ENCODE results near the gene TPBG. TPM values are rescaled to one million over a fixed set of nuclear protein-coding genes. Genes with fewer than 3 reads are reported as not detected.

TPBG gene
- total RNA-seq, 1 experiment from 2014 or later = 43.0 TPM

- H2AFZ ChIP-seq (ENCODE audit: low read length) = no peak overlapping the region
- H3K4me1 ChIP-seq (ENCODE audit: insufficient read depth, low read length) = peaks cover 33% of the 10 kb centered on the region
- no peak overlapping the region for H3K27ac ChIP-seq (ENCODE audit: low read length)
- peaks cover 3% of the 10 kb centered on the region for H3F3A ChIP-seq (ENCODE audit: low read length, unreplicated experiment)
- POLR2A ChIA-PET (ENCODE audit: unreplicated experiment) = no interaction called here
- intact Hi-C loops (cut with micrococcal nuclease) = loop anchor here (10.0 kb wide), 1 partner anchor 167 kb away; no protein-coding TSS in a partner anchor
- no peak for DNase-seq
- TF ChIP-seq EZH2phosphoT487 (IDR thresholded peaks at IDR 0.05; ENCODE audit: borderline replicate concordance, low read length) (no peak), EZH2 (IDR thresholded peaks at IDR 0.05; ENCODE audit: low read length, unreplicated experiment) (no peak), CTCF (conservative IDR thresholded peaks at IDR 0.05; ENCODE audit: low read depth, low read length) (no peak)
- peak overlapping the region; percentile 41 for H3K4me3 ChIP-seq (ENCODE audit: low read length)
- H3K4me2 ChIP-seq (ENCODE audit: low read length) = peak overlapping the region; percentile 96
- BruUV-seq (replicated peaks) = no TSS peak
- H3K36me3 ChIP-seq (ENCODE audit: low read depth, low read length) = peaks cover 7% of the 10 kb centered on the region; the same call in 1 of the 2 replicates
- H3K79me2 ChIP-seq (ENCODE audit: low read length) = peaks cover 72% of the 10 kb centered on the region
- H3K27me3 ChIP-seq (ENCODE audit: low read length) = no peaks in the 10 kb centered on the region
- no peak overlapping the region for H3K9ac ChIP-seq (ENCODE audit: low read length)
- CTCF ChIA-PET = no interaction called here
- no peaks in the 10 kb centered on the region for H3K9me3 ChIP-seq (ENCODE audit: low read length)
- H3K9me2 ChIP-seq (replicated peaks; ENCODE audit: low read length) = no peaks in the 10 kb centered on the region
- no peak for ATAC-seq
- peaks cover 15% of the 10 kb centered on the region for H4K20me1 ChIP-seq (ENCODE audit: low read length)
Observed at GRCh38 chr6:82367704-82368103, 4.1 kb downstream of the TPBG start.

GRCh38 chr6:82370788-82371187 is 7.2 kb downstream of the TPBG start:
- H3K27me3 ChIP-seq (ENCODE audit: low read length) = no peaks in the 10 kb centered on the region
- no peak for TF ChIP-seq CTCF (conservative IDR thresholded peaks at IDR 0.05; ENCODE audit: low read depth, low read length)
- TF ChIP-seq EZH2 (IDR thresholded peaks at IDR 0.05; ENCODE audit: low read length, unreplicated experiment) = no peak
- no peak for TF ChIP-seq EZH2phosphoT487 (IDR thresholded peaks at IDR 0.05; ENCODE audit: borderline replicate concordance, low read length)
- ATAC-seq (no peak; the same call in 1 of the 2 replicates), DNase-seq (no peak)
- peaks cover 3% of the 10 kb centered on the region for H3F3A ChIP-seq (ENCODE audit: low read length, unreplicated experiment)
- no TSS peak for BruUV-seq (replicated peaks)
- H3K4me2 ChIP-seq (ENCODE audit: low read length) = no peak overlapping the region
- peaks cover 26% of the 10 kb centered on the region for H3K4me1 ChIP-seq (ENCODE audit: insufficient read depth, low read length)
- H4K20me1 ChIP-seq (ENCODE audit: low read length) = peaks cover 13% of the 10 kb centered on the region
- no peak overlapping the region for H3K9ac ChIP-seq (ENCODE audit: low read length)
- H3K4me3 ChIP-seq (ENCODE audit: low read length) = no peak overlapping the region
- no peak overlapping the region for H2AFZ ChIP-seq (ENCODE audit: low read length)
- POLR2A ChIA-PET (ENCODE audit: unreplicated experiment) = interaction anchor here (0.6 to 0.7 kb wide), 2 partner anchors 167 to 170 kb away, joined by 4 to 10 read pairs; no protein-coding TSS in a partner anchor
- intact Hi-C loops (cut with micrococcal nuclease) = loop anchor here (5.0 kb wide), 1 partner anchor 687 kb away; no protein-coding TSS in a partner anchor
- CTCF ChIA-PET = no interaction called here
- peaks cover 5% of the 10 kb centered on the region; the same call in 1 of the 2 replicates for H3K36me3 ChIP-seq (ENCODE audit: low read depth, low read length)
- no peaks in the 10 kb centered on the region for H3K9me2 ChIP-seq (replicated peaks; ENCODE audit: low read length)
- H3K27ac ChIP-seq (ENCODE audit: low read length) = no peak overlapping the region
- peaks cover 53% of the 10 kb centered on the region for H3K79me2 ChIP-seq (ENCODE audit: low read length)
- H3K9me3 ChIP-seq (ENCODE audit: low read length) = no peaks in the 10 kb centered on the region

- Histone ChIP-seq H3F3A (ENCODE audit: low read length, unreplicated experiment) (peaks cover 3% of the 10 kb centered on the region), H3K27ac (ENCODE audit: low read length) (peak overlapping the region; percentile 39), H3K9me2 (replicated peaks; ENCODE audit: low read length) (no peaks in the 10 kb centered on the region), H3K4me1 (ENCODE audit: insufficient read depth, low read length) (peaks cover 17% of the 10 kb centered on the region), H3K36me3 (ENCODE audit: low read depth, low read length) (peaks cover 3% of the 10 kb centered on the region; the same call in 1 of the 2 replicates), H3K9ac (ENCODE audit: low read length) (no peak overlapping the region), H4K20me1 (ENCODE audit: low read length) (0 out of 2 replicates have a peak, but pooled peaks cover 1% of the 10 kb centered on the region), H3K4me2 (ENCODE audit: low read length) (0 out of 2 replicates have a peak overlapping the region, but pooled peaks have one; percentile 8), H3K9me3 (ENCODE audit: low read length) (no peaks in the 10 kb centered on the region), H3K79me2 (ENCODE audit: low read length) (peaks cover 41% of the 10 kb centered on the region), H3K27me3 (ENCODE audit: low read length) (no peaks in the 10 kb centered on the region), H2AFZ (ENCODE audit: low read length) (no peak overlapping the region), H3K4me3 (ENCODE audit: low read length) (no peak overlapping the region)
- CTCF ChIA-PET = no interaction called here
- intact Hi-C loops (cut with micrococcal nuclease) = loop anchor here (5.0 kb wide), 1 partner anchor 685 kb away; no protein-coding TSS in a partner anchor
- BruUV-seq (replicated peaks) = no TSS peak
- POLR2A ChIA-PET (ENCODE audit: unreplicated experiment) = no interaction called here
- peak; percentile 48 for ATAC-seq
- DNase-seq = peak; percentile 24
- TF ChIP-seq EZH2phosphoT487 (IDR thresholded peaks at IDR 0.05; ENCODE audit: borderline replicate concordance, low read length) (no peak), EZH2 (IDR thresholded peaks at IDR 0.05; ENCODE audit: low read length, unreplicated experiment) (no peak), CTCF (conservative IDR thresholded peaks at IDR 0.05; ENCODE audit: low read depth, low read length) (no peak)
Observed at GRCh38 chr6:82371799-82372546, 8.4 kb downstream of the TPBG start.
